ENCODE data around the gene KMT5C. TPM values are rescaled to one million over a fixed set of nuclear protein-coding genes. Genes with fewer than 3 reads are reported as not detected.

The KMT5C gene
- total and polyA plus RNA-seq, 7 experiments from 2014 or later: 0.84 to 63.3 (median 23.4) TPM

DNA sequence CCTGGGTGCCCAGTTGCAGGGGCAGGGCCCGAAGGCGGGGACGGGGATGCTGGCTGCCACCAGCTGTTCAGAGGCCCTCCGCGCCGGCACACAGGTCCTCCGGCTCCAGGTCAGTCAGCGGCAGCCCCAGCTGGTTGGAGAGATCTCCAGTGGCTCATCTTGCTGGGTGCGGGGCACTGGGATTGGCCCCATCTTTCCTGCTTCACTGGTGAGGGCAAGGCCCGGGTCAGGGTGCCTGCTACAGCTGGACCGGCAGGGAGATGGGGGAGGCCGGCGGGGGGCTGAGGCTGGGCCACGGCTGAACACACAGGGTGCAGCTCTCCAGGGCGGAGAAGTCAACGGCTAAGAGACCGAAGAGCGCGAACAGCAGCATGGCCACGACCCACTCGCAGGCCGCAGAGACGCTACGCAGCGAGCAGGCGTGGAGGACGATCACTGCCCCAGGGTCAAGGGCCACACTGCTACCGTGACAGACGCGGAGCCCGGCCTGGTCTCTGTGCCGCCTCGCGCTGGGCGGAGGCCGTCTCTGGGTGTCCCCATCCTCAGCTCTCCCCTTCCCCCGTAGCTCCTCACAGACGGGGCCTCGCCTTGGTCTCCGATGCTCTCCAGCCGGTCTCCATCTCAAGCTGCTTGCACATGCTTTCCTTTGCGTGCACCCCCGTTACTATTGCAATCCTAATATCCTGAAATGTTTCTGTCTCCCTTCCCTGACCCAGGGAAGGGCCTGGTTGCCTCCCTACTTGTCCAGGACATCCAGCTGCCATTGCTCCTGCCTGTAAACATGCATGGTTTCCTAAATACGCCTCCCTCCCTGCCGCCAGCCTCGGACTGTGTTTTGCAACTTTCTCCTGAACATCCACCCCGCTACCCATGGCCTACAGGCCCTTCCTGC lies 26.8 kb upstream of the KMT5C start:
- ChIA-PET POLR2A (no interaction called here), CTCF (interaction anchor here (1.3 kb wide), 1 partner anchor 11 kb away, joined by 8 read pairs; no protein-coding TSS in a partner anchor)
- no peak for DNase-seq
- H3K27ac ChIP-seq (ENCODE audit: low read depth, low read length): no peak overlapping the region
- H3K36me3 ChIP-seq (ENCODE audit: control insufficient read depth in 2 of 3, insufficient read depth in 3 of 3, low read length in 3 of 3): no peaks in the 10 kb centered on the region
- H3K27me3 ChIP-seq (ENCODE audit: control insufficient read depth in 2 of 2, insufficient read depth in 2 of 2, low read length in 2 of 2): no peaks in the 10 kb centered on the region
- Mint-ChIP-seq H3K27ac (peak overlapping the region in 1 of 9 donors; percentile 63), H3K4me3 (no peak overlapping the region), H3K36me3 (no peaks in the 10 kb centered on the region), H3K4me1 (peaks cover 0 to 2% (median 0%) of the 10 kb centered on the region in 7 donors), H3K9me3 (no peaks in the 10 kb centered on the region), H3K27me3 (no peaks in the 10 kb centered on the region)
- H3K4me1 ChIP-seq (ENCODE audit: control insufficient read depth in 2 of 2, insufficient read depth in 2 of 2, low read length in 2 of 2): no peaks in the 10 kb centered on the region
- no peak for ATAC-seq
- intact Hi-C loops (cut with micrococcal nuclease): no loop called here
- H3K9me3 ChIP-seq (ENCODE audit: control insufficient read depth in 2 of 3, low read length in 3 of 3): no peaks in the 10 kb centered on the region
- H3K4me3 ChIP-seq (ENCODE audit: low read length): no peak overlapping the region

- Histone ChIP-seq H3K27me3 (ENCODE audit: control insufficient read depth in 2 of 2, insufficient read depth in 2 of 2, low read length in 2 of 2) (no peaks in the 10 kb centered on the region), H3K36me3 (ENCODE audit: control insufficient read depth in 2 of 3, insufficient read depth in 3 of 3, low read length in 3 of 3) (no peaks in the 10 kb centered on the region), H3K4me1 (ENCODE audit: control insufficient read depth in 2 of 2, insufficient read depth in 2 of 2, low read length in 2 of 2) (no peaks in the 10 kb centered on the region), H3K4me3 (ENCODE audit: low read length) (no peak overlapping the region), H3K9me3 (ENCODE audit: control insufficient read depth in 2 of 3, low read length in 3 of 3) (no peaks in the 10 kb centered on the region), H3K27ac (ENCODE audit: low read depth, low read length) (no peak overlapping the region)
- H3K4me1 Mint-ChIP-seq: peaks cover 0 to 2% (median 0%) of the 10 kb centered on the region in 7 donors
- no peak for ATAC-seq
- H3K9me3 Mint-ChIP-seq: no peaks in the 10 kb centered on the region
- intact Hi-C loops (cut with micrococcal nuclease): no loop called here
- DNase-seq: no peak
- no peaks in the 10 kb centered on the region for H3K27me3 Mint-ChIP-seq
- no peak overlapping the region for H3K4me3 Mint-ChIP-seq
- H3K36me3 Mint-ChIP-seq: no peaks in the 10 kb centered on the region
- H3K27ac Mint-ChIP-seq: no peak overlapping the region
- ChIA-PET POLR2A (no interaction called here), CTCF (no interaction called here)
Measured at GRCh38 chr19:55314396-55314795, 25.3 kb upstream of the KMT5C start.

- H3K27me3 ChIP-seq (ENCODE audit: control insufficient read depth in 2 of 2, insufficient read depth in 2 of 2, low read length in 2 of 2): no peaks in the 10 kb centered on the region
- no peak for DNase-seq
- no peak overlapping the region for H3K4me3 Mint-ChIP-seq
- ChIA-PET POLR2A (no interaction called here), CTCF (no interaction called here)
- no peak for ATAC-seq
- H3K27ac Mint-ChIP-seq: no peak overlapping the region
- no peaks in the 10 kb centered on the region for H3K9me3 Mint-ChIP-seq
- intact Hi-C loops (cut with micrococcal nuclease): no loop called here
- H3K4me1 Mint-ChIP-seq: peaks cover 0 to 2% (median 0%) of the 10 kb centered on the region in 7 donors
- no peaks in the 10 kb centered on the region for H3K36me3 Mint-ChIP-seq
- no peaks in the 10 kb centered on the region for H3K4me1 ChIP-seq (ENCODE audit: control insufficient read depth in 2 of 2, insufficient read depth in 2 of 2, low read length in 2 of 2)
- H3K27ac ChIP-seq (ENCODE audit: low read depth, low read length): no peak overlapping the region
- no peaks in the 10 kb centered on the region for H3K27me3 Mint-ChIP-seq
- H3K4me3 ChIP-seq (ENCODE audit: low read length): no peak overlapping the region
- H3K9me3 ChIP-seq (ENCODE audit: control insufficient read depth in 2 of 3, low read length in 3 of 3): no peaks in the 10 kb centered on the region
- no peaks in the 10 kb centered on the region for H3K36me3 ChIP-seq (ENCODE audit: control insufficient read depth in 2 of 3, insufficient read depth in 3 of 3, low read length in 3 of 3)
Measured at GRCh38 chr19:55315956-55316525, 23.6 kb upstream of the KMT5C start.

DNA sequence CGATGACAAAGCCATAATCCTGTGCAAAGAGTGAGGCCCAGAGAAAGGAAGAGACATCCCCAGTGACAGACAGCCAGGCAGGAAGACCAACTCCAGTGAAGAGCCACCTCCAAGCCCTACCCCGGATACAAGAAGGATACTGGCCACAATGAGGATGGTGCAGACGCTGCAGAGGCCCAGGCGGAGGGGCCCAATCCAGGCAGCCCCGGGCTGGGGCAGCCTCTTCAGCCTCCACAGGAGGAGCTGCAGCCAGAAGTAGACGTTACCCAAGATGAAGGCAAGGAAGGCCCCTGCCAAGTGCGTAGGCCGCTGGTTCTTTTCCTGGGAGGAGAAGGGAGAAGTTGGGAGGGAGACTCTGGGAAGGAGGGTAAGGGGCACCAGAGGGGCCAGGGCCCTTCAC lies 23.0 kb upstream of the KMT5C start:
- peaks cover 0 to under 1% (median 0%) of the 10 kb centered on the region in 5 donors for H3K27me3 Mint-ChIP-seq
- Histone ChIP-seq H3K27ac (ENCODE audit: low read depth, low read length) (no peak overlapping the region), H3K4me3 (ENCODE audit: low read length) (no peak overlapping the region), H3K27me3 (ENCODE audit: control insufficient read depth in 2 of 2, insufficient read depth in 2 of 2, low read length in 2 of 2) (no peaks in the 10 kb centered on the region), H3K4me1 (ENCODE audit: control insufficient read depth in 2 of 2, insufficient read depth in 2 of 2, low read length in 2 of 2) (no peaks in the 10 kb centered on the region), H3K9me3 (ENCODE audit: control insufficient read depth in 2 of 3, low read length in 3 of 3) (no peaks in the 10 kb centered on the region), H3K36me3 (ENCODE audit: control insufficient read depth in 2 of 3, insufficient read depth in 3 of 3, low read length in 3 of 3) (no peaks in the 10 kb centered on the region)
- no peaks in the 10 kb centered on the region for H3K9me3 Mint-ChIP-seq
- CTCF ChIA-PET: no interaction called here
- no peak overlapping the region for H3K27ac Mint-ChIP-seq
- intact Hi-C loops (cut with micrococcal nuclease): no loop called here
- DNase-seq (no peak), ATAC-seq (no peak)
- no peaks in the 10 kb centered on the region for H3K36me3 Mint-ChIP-seq
- peaks cover 0 to 3% (median 0%) of the 10 kb centered on the region in 7 donors for H3K4me1 Mint-ChIP-seq
- POLR2A ChIA-PET: no interaction called here
- H3K4me3 Mint-ChIP-seq: no peak overlapping the region

DNA sequence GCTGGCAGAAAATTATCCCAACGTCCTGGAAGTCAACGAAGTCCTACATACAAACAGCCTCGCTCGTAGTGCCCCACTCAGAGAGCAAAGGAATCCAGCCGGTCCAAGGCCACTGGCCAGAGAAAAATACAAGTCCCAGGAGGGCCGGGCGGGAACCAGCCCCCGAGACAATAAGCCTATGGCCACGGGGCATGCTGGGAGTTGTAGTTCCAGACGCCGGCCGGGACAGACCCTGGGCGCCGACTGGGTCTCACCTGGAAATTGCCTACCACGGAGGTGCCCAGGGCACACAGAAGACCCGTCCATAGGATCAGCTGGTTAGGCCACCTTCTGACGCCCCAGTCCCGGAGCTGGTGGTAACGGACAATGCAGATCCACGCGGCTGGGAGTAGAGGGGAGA lies 19.9 kb upstream of the KMT5C start:
- DNase-seq (no peak), ATAC-seq (no peak)
- no peak overlapping the region for H3K4me3 Mint-ChIP-seq
- no peaks in the 10 kb centered on the region for H3K36me3 ChIP-seq (ENCODE audit: control insufficient read depth in 2 of 3, insufficient read depth in 3 of 3, low read length in 3 of 3)
- ChIA-PET POLR2A (no interaction called here), CTCF (interaction anchor here (0.5 kb wide), 1 partner anchor 1516 kb away, joined by 3 read pairs; no protein-coding TSS in a partner anchor)
- no peak overlapping the region for H3K27ac ChIP-seq (ENCODE audit: low read depth, low read length)
- H3K36me3 Mint-ChIP-seq: no peaks in the 10 kb centered on the region
- no peak overlapping the region for H3K27ac Mint-ChIP-seq
- no peaks in the 10 kb centered on the region for H3K27me3 ChIP-seq (ENCODE audit: control insufficient read depth in 2 of 2, insufficient read depth in 2 of 2, low read length in 2 of 2)
- peaks cover 0 to 13% (median 0%) of the 10 kb centered on the region in 5 donors for H3K27me3 Mint-ChIP-seq
- intact Hi-C loops (cut with micrococcal nuclease): no loop called here
- H3K4me1 Mint-ChIP-seq: peaks cover 0 to 8% (median 0%) of the 10 kb centered on the region in 7 donors
- no peaks in the 10 kb centered on the region for H3K9me3 Mint-ChIP-seq
- H3K4me1 ChIP-seq (ENCODE audit: control insufficient read depth in 2 of 2, insufficient read depth in 2 of 2, low read length in 2 of 2): no peaks in the 10 kb centered on the region
- no peak overlapping the region for H3K4me3 ChIP-seq (ENCODE audit: low read length)
- no peaks in the 10 kb centered on the region for H3K9me3 ChIP-seq (ENCODE audit: control insufficient read depth in 2 of 3, low read length in 3 of 3)

DNA sequence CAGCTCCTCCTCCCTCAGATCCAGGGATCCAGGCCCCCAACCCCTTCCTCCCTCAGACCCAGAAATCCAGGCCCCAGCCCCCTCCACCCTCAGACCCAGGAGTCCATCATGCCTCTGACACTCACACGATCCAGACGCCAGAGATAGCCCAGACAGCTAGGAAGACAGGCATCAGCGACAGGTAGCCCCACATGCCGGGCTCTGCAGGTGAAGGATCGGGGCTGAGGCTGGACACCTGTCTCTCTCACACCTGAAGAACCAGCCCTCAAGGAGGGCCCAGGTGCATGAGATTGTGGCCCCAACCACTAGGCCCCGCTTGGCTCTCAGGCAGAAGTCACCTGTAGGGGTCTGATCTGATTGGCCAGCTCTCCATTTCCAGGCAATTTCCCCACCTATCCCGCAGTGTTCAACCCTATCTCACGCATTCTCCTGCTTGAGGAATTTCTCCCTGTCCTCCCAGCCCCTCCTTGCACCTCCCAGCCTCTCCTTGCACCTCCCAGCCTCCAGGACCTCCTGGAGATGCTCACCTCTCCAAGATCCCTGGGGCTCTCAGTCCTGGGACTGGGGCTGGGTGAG lies 18.7 kb upstream of the KMT5C start:
- Histone ChIP-seq H3K27me3 (ENCODE audit: control insufficient read depth in 2 of 2, insufficient read depth in 2 of 2, low read length in 2 of 2) (no peaks in the 10 kb centered on the region), H3K4me1 (ENCODE audit: control insufficient read depth in 2 of 2, insufficient read depth in 2 of 2, low read length in 2 of 2) (no peaks in the 10 kb centered on the region), H3K36me3 (ENCODE audit: control insufficient read depth in 2 of 3, insufficient read depth in 3 of 3, low read length in 3 of 3) (no peaks in the 10 kb centered on the region), H3K27ac (ENCODE audit: low read depth, low read length) (no peak overlapping the region), H3K9me3 (ENCODE audit: control insufficient read depth in 2 of 3, low read length in 3 of 3) (no peaks in the 10 kb centered on the region), H3K4me3 (ENCODE audit: low read length) (no peak overlapping the region)
- peaks cover 0 to 13% (median 0%) of the 10 kb centered on the region in 5 donors for H3K27me3 Mint-ChIP-seq
- no peak for ATAC-seq
- ChIA-PET CTCF (no interaction called here), POLR2A (interaction anchor here (0.6 to 0.8 kb wide), 3 partner anchors 16 to 275 kb away, joined by 3 to 4 read pairs (median 4); no protein-coding TSS in a partner anchor)
- no peaks in the 10 kb centered on the region for H3K9me3 Mint-ChIP-seq
- DNase-seq: no peak
- no peaks in the 10 kb centered on the region for H3K36me3 Mint-ChIP-seq
- intact Hi-C loops (cut with micrococcal nuclease): no loop called here
- peaks cover 0 to 12% (median 0%) of the 10 kb centered on the region in 7 donors for H3K4me1 Mint-ChIP-seq
- no peak overlapping the region for H3K4me3 Mint-ChIP-seq
- H3K27ac Mint-ChIP-seq: no peak overlapping the region
